Gastroesophageal sphincter (tissue), 3 donors: Measurements from ENCODE around the gene LPCAT1.

Experiments
- POLR2A ChIP-seq, 2 donors: fragments of 450-650 bp; IDR thresholded peaks; one replicate each; pipeline ENCODE4 v1.6.1; 2017; ENCODE audit warnings: antibody characterized with exemption in 2 of 2, mild to moderate bottlenecking in 2 of 2, moderate library complexity in 1 of 2
- POLR2AphosphoS5 ChIP-seq: sonication (generic); formaldehyde crosslinking; IDR thresholded peaks from one replicate; pipeline ENCODE4 v1.6.1; 2017; ENCODE audit warnings: antibody characterized with exemption
- TF ChIP-seq, protein P1 (sequence below), 4 experiments: fragments of 200-600 bp in 2 of 4; fragments of 450-650 bp in 2 of 4; sonication (generic) in 1 of 4; IDR thresholded peaks; one replicate each; pipeline ENCODE4 v1.5.1; 2017 to 2019; ENCODE audit warnings: antibody characterized with exemption in 4 of 4, mild to moderate bottlenecking in 2 of 4, moderate library complexity in 2 of 4

- TF ChIP-seq, protein P1, sequence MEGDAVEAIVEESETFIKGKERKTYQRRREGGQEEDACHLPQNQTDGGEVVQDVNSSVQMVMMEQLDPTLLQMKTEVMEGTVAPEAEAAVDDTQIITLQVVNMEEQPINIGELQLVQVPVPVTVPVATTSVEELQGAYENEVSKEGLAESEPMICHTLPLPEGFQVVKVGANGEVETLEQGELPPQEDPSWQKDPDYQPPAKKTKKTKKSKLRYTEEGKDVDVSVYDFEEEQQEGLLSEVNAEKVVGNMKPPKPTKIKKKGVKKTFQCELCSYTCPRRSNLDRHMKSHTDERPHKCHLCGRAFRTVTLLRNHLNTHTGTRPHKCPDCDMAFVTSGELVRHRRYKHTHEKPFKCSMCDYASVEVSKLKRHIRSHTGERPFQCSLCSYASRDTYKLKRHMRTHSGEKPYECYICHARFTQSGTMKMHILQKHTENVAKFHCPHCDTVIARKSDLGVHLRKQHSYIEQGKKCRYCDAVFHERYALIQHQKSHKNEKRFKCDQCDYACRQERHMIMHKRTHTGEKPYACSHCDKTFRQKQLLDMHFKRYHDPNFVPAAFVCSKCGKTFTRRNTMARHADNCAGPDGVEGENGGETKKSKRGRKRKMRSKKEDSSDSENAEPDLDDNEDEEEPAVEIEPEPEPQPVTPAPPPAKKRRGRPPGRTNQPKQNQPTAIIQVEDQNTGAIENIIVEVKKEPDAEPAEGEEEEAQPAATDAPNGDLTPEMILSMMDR (IDR thresholded peaks at IDR 0.05), result no peak
- TF ChIP-seq POLR2A (IDR thresholded peaks at IDR 0.05) (no peak), POLR2AphosphoS5 (no peak)
Observed at GRCh38 chr5:1413611-1414241, 110.0 kb downstream of the LPCAT1 start.
